ENCODE measurements around the gene CHCHD3.

Gene CHCHD3

DNA sequence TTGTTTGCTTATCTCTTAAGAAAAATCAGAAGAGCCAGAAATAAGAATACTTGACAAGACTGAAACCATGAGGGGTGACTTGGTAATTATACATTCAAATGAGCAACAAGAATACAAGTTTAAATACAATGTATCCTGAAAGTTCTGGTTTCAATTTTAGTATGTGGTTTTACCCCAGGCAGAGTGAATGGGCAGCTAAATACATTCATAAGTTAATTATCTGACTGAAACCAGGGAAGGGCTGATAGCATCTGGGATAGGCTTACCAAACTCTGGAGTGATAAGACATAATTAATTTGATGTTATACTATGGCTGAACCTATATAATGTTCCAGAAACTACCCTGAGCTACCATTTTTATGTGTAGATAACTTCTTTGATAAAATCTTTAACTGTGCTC lies 253.4 kb downstream of the CHCHD3 start:
- no peak overlapping the region for H3K4me3 ChIP-seq (ENCODE audit: low read depth, low read length)
- TF ChIP-seq, protein P1, sequence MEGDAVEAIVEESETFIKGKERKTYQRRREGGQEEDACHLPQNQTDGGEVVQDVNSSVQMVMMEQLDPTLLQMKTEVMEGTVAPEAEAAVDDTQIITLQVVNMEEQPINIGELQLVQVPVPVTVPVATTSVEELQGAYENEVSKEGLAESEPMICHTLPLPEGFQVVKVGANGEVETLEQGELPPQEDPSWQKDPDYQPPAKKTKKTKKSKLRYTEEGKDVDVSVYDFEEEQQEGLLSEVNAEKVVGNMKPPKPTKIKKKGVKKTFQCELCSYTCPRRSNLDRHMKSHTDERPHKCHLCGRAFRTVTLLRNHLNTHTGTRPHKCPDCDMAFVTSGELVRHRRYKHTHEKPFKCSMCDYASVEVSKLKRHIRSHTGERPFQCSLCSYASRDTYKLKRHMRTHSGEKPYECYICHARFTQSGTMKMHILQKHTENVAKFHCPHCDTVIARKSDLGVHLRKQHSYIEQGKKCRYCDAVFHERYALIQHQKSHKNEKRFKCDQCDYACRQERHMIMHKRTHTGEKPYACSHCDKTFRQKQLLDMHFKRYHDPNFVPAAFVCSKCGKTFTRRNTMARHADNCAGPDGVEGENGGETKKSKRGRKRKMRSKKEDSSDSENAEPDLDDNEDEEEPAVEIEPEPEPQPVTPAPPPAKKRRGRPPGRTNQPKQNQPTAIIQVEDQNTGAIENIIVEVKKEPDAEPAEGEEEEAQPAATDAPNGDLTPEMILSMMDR (conservative IDR thresholded peaks at IDR 0.05; ENCODE audit: low read depth, low read length): no peak
- DNase-seq (ENCODE audit: low read depth): no peak

DNA sequence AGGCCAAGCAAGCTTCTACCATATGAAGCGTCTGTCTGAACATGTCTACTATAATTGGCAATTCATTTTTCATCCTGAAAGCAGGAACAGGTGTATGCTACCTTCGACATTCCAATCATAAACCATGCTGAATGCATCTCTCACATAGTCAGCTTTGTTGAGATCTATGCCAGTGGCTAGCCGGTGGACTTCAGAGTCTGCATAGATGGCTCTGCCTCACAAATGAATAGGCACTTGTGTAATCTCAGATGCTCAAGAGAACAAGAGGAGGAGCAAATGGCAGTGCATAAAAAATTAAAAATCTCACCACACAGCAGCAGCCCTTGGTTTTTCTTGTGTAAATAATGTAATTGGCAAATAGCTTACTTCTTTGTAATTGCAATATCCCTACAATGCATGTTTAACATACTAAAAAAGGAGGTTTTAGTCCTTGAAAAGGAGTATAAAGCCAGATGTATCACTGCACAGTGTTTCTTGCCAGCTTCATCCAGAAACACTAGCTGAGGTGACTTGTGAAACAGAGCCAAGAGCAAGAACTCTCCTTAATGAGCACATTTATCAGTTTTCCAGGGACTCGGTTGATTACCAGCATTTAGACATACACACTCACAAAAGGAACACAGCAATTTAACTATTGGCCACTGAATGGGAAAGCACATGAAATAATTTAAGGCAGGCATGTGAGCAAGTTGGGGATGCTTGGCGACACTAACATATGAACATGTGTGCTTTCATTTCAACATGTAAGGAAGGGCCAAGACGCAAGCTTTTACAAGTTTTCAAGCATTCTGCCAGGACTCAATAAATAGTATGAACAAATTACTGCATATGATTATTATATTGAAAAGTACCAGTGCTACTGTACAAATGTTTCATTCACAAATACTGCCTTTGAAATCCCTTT lies 255.7 kb downstream of the CHCHD3 start:
- TF ChIP-seq, protein P1 (conservative IDR thresholded peaks at IDR 0.05; ENCODE audit: low read depth, low read length): no peak
- DNase-seq (ENCODE audit: low read depth): no peak
- no peak overlapping the region for H3K4me3 ChIP-seq (ENCODE audit: low read depth, low read length)

DNA sequence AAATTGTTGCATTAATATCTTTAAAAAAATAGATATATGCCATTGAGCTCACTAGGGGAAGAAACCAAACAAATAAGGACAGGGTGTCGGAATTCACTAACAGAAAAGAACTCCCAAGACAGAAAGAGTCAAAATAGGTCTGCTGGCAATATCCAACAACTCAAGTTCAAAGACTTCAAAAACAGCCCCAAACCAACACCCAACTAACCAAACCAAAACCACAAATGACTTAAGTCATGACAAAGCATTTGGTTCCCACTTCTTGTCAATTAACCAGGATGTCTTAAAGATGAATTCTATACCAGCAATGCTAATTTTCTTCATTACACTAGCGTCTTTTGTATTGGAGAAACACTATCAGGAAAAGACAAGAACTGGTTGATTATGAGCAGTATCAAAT lies 256.7 kb downstream of the CHCHD3 start:
- TF ChIP-seq, protein P1 (conservative IDR thresholded peaks at IDR 0.05; ENCODE audit: low read depth, low read length): no peak
- no peak for DNase-seq (ENCODE audit: low read depth)
- H3K4me3 ChIP-seq (ENCODE audit: low read depth, low read length): no peak overlapping the region

DNA sequence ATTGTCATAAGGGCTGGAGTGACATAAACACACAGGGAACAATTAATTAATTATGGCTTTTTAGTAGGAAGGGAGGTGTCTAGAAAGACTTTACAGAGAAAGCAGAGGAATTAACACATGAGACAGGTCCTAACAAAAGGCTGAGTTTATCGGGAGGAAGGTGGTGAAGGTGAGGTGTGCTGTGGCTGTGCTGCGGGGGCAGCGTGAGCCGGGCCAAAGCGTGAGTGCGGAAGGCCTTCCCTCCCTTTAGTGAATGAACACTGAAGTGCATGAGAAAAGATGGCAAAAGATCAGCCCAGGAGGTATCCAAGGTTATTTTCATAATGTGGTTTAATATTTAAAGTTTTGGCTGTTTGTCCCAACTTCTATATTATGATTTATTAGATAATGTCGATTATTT lies 262.2 kb downstream of the CHCHD3 start:
- TF ChIP-seq, protein P1 (conservative IDR thresholded peaks at IDR 0.05; ENCODE audit: low read depth, low read length): no peak
- no peak overlapping the region for H3K4me3 ChIP-seq (ENCODE audit: low read depth, low read length)
- no peak for DNase-seq (ENCODE audit: low read depth)

DNA sequence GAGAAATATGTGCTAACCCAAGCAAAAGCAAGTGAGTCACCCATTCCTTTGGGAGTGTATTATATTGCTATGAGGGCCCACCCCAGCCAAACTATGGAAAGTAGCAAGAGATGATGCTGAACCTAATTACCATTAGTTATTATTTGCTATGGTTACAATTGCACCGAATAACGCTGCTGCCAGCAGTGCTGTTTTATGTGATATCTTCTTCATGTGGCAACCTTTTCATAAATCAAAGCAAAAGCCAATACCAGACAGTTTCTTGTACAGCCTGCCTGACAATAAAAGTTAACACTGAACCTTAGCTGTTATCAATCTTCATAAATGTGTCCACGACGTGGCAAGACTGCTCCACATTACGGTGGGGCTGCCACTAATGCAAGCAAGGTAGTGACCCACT lies 263.9 kb downstream of the CHCHD3 start:
- DNase-seq (ENCODE audit: low read depth): no peak
- H3K4me3 ChIP-seq (ENCODE audit: low read depth, low read length): no peak overlapping the region
- TF ChIP-seq, protein P1 (conservative IDR thresholded peaks at IDR 0.05; ENCODE audit: low read depth, low read length): no peak

DNA sequence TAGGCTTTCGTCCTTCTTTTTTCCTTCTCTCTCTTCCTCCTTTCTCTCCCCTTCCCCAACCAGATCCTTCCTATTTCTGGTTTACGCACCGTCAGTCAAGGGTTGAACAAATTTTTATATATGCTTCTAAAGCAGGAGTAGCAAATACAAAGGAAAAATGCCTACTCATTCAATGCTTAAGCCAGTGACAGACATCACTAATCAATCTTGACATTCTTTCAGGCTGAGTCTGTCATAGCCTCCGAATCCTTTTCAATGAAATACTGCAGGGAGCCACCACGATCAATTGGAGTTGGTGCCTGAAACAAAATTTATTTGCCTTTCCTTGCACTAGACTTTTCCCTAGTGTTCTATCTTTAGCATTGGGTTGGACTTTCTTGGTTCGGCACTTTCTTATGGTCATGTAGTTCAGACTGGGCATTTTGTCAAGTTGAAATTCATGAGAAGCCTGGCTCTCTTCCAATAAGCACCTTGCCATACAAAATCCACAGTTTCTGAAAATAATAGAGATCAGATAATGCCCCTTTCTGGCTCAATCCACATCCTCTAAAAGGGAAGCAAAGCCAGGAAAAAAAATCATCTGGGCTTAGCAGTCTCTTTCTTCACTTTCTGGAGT lies 266.1 kb downstream of the CHCHD3 start:
- peak; percentile 39 for DNase-seq (ENCODE audit: low read depth)
- no peak overlapping the region for H3K4me3 ChIP-seq (ENCODE audit: low read depth, low read length)
- TF ChIP-seq, protein P1 (conservative IDR thresholded peaks at IDR 0.05; ENCODE audit: low read depth, low read length): no peak
